Stimulated activated CD4-positive, alpha-beta T cell treated with anti-CD3 and anti-CD28 coated beads, TNF-alpha, amount 100 ng/mL, for 24 hours (primary cell): ENCODE results near the gene PRKCZ.
"Not testable (repeated sequence)": the region's sequence is repeated elsewhere in the genome, so short reads cannot be mapped to it uniquely, and the experiment has no call there.

Source experiments
- DNase-seq, 3 experiments: peaks; one replicate each; pipeline ENCODE4 v3.0.0-alpha.2; 2020; ENCODE audit warnings: low read depth in 3 of 3

The PRKCZ gene

GRCh38 chr1:2115008-2115641 lies 64.9 kb downstream of the PRKCZ start:
- DNase-seq = no peak

GRCh38 chr1:2115702-2116341 lies 65.6 kb downstream of the PRKCZ start:
- no peak for DNase-seq

- DNase-seq = no peak
These were observed 69.7 kb downstream of the PRKCZ start for GRCh38 chr1:2119886-2120285.

- DNase-seq = no peak
These were observed 71.0 kb downstream of the PRKCZ start for GRCh38 chr1:2121101-2121691.

GRCh38 chr1:2121794-2122193 lies 71.6 kb downstream of the PRKCZ start:
- DNase-seq = not testable (repeated sequence)

- no peak for DNase-seq
These were observed 74.4 kb downstream of the PRKCZ start for GRCh38 chr1:2124446-2125198.

- no peak for DNase-seq
These were observed 75.4 kb downstream of the PRKCZ start for GRCh38 chr1:2125350-2126211.

- DNase-seq = no peak
These were observed 76.3 kb downstream of the PRKCZ start for GRCh38 chr1:2126331-2127186.

GRCh38 chr1:2127187-2128145 lies 77.3 kb downstream of the PRKCZ start:
- no peak for DNase-seq

GRCh38 chr1:2128189-2128901 lies 78.1 kb downstream of the PRKCZ start:
- DNase-seq = no peak

GRCh38 chr1:2129256-2129943 lies 79.2 kb downstream of the PRKCZ start:
- DNase-seq = no peak

GRCh38 chr1:2130156-2130555 lies 79.9 kb downstream of the PRKCZ start:
- DNase-seq = no peak

- no peak for DNase-seq
These were observed 80.7 kb downstream of the PRKCZ start for GRCh38 chr1:2130871-2131289.

GRCh38 chr1:2132222-2133038 lies 82.2 kb downstream of the PRKCZ start:
- no peak for DNase-seq

- DNase-seq = peak; percentile 90 to 95 (median 92)
These were observed 83.0 kb downstream of the PRKCZ start for GRCh38 chr1:2133039-2133878.

GRCh38 chr1:2133879-2134215 lies 83.6 kb downstream of the PRKCZ start:
- DNase-seq = no peak

GRCh38 chr1:2134266-2134620 lies 84.0 kb downstream of the PRKCZ start:
- DNase-seq = no peak
